GM19035 (cell line): ENCODE measurements around the gene ZBTB7C.

Experiments
- ATAC-seq: cut with Tn5 transposase; IDR thresholded peaks from one replicate; pipeline ENCODE4 v1.9.1; 2021; ENCODE audit not compliant: unreplicated experiment

The ZBTB7C gene

GRCh38 chr18:48073211-48073930 is 335.8 kb downstream of the ZBTB7C start:
- ATAC-seq = no peak

- ATAC-seq = no peak
Observed at GRCh38 chr18:48072428-48073204, 336.6 kb downstream of the ZBTB7C start.

- ATAC-seq = no peak
Observed at GRCh38 chr18:48068916-48069445, 340.2 kb downstream of the ZBTB7C start.

- no peak for ATAC-seq
Observed at GRCh38 chr18:48066225-48066652, 342.9 kb downstream of the ZBTB7C start.

- ATAC-seq = no peak
Observed at GRCh38 chr18:48065601-48065995, 343.6 kb downstream of the ZBTB7C start.

GRCh38 chr18:48064978-48065600 is 344.1 kb downstream of the ZBTB7C start:
- ATAC-seq = no peak

- no peak for ATAC-seq
Observed at GRCh38 chr18:48061781-48062570, 347.2 kb downstream of the ZBTB7C start.

GRCh38 chr18:48060970-48061369 is 348.2 kb downstream of the ZBTB7C start:
- ATAC-seq = no peak

- ATAC-seq = no peak
Observed at GRCh38 chr18:48060346-48060745, 348.8 kb downstream of the ZBTB7C start.

- ATAC-seq = no peak
Observed at GRCh38 chr18:48059455-48060010, 349.6 kb downstream of the ZBTB7C start.

- no peak for ATAC-seq
Observed at GRCh38 chr18:48058486-48058885, 350.7 kb downstream of the ZBTB7C start.

GRCh38 chr18:48057018-48057417 is 352.2 kb downstream of the ZBTB7C start:
- ATAC-seq = no peak

GRCh38 chr18:48055351-48055750 is 353.8 kb downstream of the ZBTB7C start:
- ATAC-seq = no peak

GRCh38 chr18:48053881-48054816 is 355.0 kb downstream of the ZBTB7C start:
- no peak for ATAC-seq

- no peak for ATAC-seq
Observed at GRCh38 chr18:48052842-48053241, 356.3 kb downstream of the ZBTB7C start.

- no peak for ATAC-seq
Observed at GRCh38 chr18:48051945-48052840, 357.0 kb downstream of the ZBTB7C start.

GRCh38 chr18:48050176-48050575 is 359.0 kb downstream of the ZBTB7C start:
- ATAC-seq = no peak

- no peak for ATAC-seq
Observed at GRCh38 chr18:48049757-48050156, 359.4 kb downstream of the ZBTB7C start.
